ENCODE measurements around the gene OR6J1.

GRCh38 chr14:22589096-22589839, 54.9 kb downstream of the OR6J1 start, which contains the start of gene DAD1:
- TF ChIP-seq POLR2AphosphoS5 (IDR thresholded peaks at IDR 0.05) (peak; percentile 100), CTCF (IDR thresholded peaks at IDR 0.05) (peak in 1 of 4 experiments; percentile 15)
